ENCODE measurements around the gene HSPG2.

Gene HSPG2

GRCh38 chr1:21898326-21899200 lies 38.5 kb downstream of the HSPG2 start:
- DNase-seq (ENCODE audit: low spot score), result peak; percentile 87

- DNase-seq (ENCODE audit: low spot score), result no peak
Observed at GRCh38 chr1:21897844-21898243, 39.3 kb downstream of the HSPG2 start.

GRCh38 chr1:21896652-21897532 lies 40.2 kb downstream of the HSPG2 start:
- peak; percentile 82 for DNase-seq (ENCODE audit: low spot score)

- DNase-seq (ENCODE audit: low spot score), result no peak
Observed at GRCh38 chr1:21896026-21896425, 41.1 kb downstream of the HSPG2 start.

GRCh38 chr1:21894034-21894881 lies 42.9 kb downstream of the HSPG2 start:
- no peak for DNase-seq (ENCODE audit: low spot score)

- no peak for DNase-seq (ENCODE audit: low spot score)
Observed at GRCh38 chr1:21893046-21893805, 43.9 kb downstream of the HSPG2 start.

GRCh38 chr1:21891621-21892479 lies 45.3 kb downstream of the HSPG2 start:
- no peak for DNase-seq (ENCODE audit: low spot score)

- no peak for DNase-seq (ENCODE audit: low spot score)
Observed at GRCh38 chr1:21891081-21891480, 46.0 kb downstream of the HSPG2 start.

GRCh38 chr1:21888500-21888899 lies 48.6 kb downstream of the HSPG2 start:
- no peak for DNase-seq (ENCODE audit: low spot score)

- no peak for DNase-seq (ENCODE audit: low spot score)
Observed at GRCh38 chr1:21887796-21888195, 49.3 kb downstream of the HSPG2 start.

GRCh38 chr1:21887216-21887736 lies 49.8 kb downstream of the HSPG2 start:
- DNase-seq (ENCODE audit: low spot score), result no peak

GRCh38 chr1:21886486-21887215 lies 50.5 kb downstream of the HSPG2 start:
- DNase-seq (ENCODE audit: low spot score), result no peak

- no peak for DNase-seq (ENCODE audit: low spot score)
Observed at GRCh38 chr1:21885236-21886037, 51.7 kb downstream of the HSPG2 start.

- no peak for DNase-seq (ENCODE audit: low spot score)
Observed at GRCh38 chr1:21884456-21885235, 52.5 kb downstream of the HSPG2 start.

GRCh38 chr1:21882721-21883415 lies 54.2 kb downstream of the HSPG2 start:
- DNase-seq (ENCODE audit: low spot score), result no peak

GRCh38 chr1:21881250-21881649 lies 55.9 kb downstream of the HSPG2 start:
- no peak for DNase-seq (ENCODE audit: low spot score)

GRCh38 chr1:21880619-21880970 lies 56.5 kb downstream of the HSPG2 start:
- no peak for DNase-seq (ENCODE audit: low spot score)

Measured in GM03348 (cell line).